HG03066 (cell line): Measurements from ENCODE around the gene KIAA0513.

Source experiments
- ATAC-seq: cut with Tn5 transposase; IDR thresholded peaks from one replicate; pipeline ENCODE4 v1.9.1; 2021; ENCODE audit warnings: low read depth; ENCODE audit not compliant: unreplicated experiment

KIAA0513 gene

DNA sequence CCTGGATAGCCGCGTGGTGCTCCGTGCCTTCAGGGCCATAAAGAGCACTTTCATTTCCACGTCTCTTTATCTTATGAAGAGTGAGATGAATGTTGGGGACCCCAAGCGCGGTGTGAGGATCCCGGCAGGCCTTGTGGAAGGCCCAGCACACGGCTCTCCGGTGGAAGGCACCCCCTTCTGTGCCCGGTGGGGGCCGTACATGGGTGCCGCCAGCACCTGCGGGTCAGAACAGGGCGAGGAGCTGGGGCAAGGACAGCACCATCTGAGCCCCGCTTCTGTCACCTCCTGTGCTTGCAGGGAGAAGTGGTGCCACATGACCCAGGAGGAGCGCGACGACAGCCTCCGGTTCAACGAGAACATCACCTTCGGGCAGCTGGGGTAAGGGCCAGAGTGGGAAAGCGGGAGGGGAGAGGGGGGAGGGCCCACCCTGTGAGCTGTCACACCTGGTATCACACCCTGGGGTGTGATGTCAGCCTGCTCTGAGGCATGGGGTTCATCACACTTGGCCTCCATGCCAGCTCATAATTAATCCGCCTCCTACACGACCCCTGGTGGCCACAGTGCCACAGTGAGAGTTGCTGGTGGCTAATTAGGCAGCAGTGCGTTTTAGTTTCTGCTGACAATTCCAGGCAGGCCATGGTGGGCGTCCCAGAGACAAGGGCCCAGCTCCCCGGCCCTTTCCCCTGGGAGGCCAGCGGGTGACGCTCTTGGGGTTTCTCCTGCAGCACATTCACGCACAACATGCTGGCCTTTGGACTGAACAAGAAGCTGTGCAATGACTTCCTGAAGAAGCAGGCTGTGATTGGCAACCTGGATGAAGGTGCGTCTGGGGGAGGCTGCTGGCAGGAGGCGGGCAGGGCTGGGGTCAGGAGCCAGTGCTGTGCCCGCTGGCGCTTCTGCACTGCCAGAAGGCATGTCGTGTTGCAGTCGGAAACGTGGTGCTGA is 59.0 kb downstream of the KIAA0513 start:
- ATAC-seq = no peak

DNA sequence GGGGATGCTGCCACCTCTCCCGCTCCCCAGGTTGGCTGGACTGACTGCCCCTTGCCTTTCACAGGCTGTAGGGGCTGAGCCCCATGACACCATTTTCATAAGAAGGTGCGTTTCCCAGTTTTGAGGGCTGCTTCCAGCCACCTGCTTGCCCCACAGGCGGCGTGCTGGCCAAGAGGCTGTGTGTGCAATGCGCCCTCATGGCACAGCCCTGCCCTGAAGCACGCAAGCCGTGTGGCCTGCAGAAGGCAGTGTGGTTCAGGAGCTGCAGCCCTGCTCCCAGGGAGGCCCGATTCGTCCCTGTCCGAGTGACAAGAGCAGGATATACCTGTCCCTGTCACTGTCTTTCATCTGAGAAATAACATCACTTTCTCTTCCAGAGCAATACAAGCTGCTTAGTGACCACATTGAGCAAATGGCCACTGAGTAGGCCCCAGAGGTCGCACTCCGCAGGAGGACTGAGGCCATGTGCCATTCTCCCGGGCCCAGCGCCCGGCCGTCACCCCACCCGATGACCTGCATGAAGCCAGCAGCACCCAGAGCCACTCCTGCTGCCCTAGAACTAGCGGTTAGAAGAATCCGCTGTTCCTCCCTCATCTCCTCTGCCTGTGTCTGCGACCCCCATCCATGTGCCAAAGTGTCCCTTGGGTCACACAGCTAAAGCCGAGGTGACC is 60.4 kb downstream of the KIAA0513 start:
- ATAC-seq = no peak

DNA sequence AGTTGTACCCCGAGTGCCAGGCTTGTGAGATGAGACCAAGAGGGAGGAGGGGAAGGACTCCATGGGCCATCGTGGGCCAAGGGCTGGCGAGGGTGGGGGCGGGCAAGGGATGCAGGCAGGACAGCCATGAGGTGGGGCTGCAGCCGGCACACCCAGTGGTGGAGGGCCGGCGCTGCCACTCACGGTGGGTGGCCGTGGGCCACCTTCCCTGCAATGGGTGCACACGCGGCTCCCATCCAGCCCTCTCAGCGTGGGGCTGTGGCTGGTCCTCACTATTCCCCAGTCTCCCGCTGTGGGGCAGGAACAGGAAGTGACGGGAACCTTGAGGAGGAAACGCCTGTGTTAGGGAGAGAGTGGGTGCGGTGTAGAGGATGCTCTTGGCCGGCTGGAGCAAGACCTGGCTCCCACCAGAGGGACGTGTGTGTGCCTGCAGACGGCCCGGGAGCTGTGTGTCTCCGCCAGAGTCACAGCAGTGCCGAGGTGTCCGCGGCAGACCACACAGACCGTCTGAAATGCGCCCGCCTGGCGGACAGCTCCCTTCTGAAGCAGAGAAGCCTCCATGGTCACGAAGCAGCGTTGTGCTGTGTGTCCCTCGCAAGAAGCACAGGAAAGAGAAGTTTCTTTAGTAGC is 61.1 kb downstream of the KIAA0513 start:
- ATAC-seq = no peak

DNA sequence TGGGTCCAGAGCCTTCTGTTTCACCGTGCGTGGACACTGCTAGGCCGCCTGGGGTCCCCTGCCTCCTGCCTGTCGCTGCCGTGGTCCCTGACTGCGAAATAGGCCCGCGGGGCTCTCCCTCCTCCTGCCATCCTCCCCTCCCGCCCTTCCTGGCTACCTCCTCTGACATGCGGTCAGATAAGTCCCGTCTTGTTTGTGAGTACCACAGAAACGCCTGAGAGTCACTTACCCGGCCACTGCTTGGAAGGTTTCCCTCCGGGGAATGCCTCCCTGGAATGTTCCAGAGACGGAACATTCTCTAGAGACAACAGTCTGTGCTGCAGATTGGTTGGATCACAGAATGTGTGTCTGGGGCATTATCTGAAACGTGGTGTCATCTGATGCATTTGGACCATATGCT is 61.9 kb downstream of the KIAA0513 start:
- ATAC-seq = no peak

DNA sequence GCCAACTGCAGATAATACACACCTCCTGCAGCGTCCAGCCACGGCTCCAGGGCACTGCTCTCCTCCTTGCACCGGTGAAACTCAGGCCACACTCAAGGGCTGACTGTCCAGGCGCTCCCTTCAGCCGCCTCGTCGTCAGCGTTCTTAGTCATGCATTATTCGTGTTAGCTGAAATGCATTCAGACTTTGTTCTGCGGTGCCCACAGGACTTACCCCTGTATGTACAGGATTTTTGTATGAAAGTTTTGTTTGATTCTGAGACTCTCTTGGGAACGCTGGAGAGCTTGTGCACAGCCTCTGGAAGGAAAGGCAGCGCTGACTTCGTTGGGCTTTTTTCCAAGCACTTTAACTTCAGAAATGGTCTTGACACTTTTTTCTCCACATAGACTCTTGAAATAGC is 62.6 kb downstream of the KIAA0513 start:
- no peak for ATAC-seq

DNA sequence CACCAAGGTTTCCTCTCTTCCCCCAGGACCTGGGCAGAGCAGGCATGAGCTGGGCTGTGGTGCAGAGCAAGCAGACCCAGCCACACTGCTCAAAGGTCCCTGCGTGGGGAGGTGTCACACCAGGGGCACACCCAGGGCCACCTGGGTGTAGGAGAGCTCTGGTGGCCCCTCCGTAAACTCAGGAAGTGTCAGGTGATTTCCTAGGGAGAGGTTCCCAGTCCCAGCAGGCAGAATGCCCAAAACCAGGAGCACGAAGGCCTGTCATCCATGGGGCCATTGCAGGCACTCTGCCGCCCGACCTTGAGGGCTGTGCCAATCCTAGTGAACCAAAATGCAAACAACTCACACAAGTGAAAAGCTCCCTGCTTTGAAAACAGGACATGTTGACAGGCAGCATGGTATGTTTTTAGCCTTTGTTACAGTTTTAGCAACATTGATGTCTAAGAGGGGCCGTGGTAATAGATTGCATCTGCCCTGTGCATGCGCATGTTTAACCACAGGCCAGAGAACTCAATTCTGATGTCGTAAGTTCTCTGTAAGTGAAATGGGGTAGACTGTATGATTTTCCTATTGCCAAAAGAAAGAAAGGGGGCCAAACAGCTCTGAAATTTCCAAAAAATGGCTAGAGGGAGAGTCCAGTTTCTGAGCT is 63.4 kb downstream of the KIAA0513 start:
- no peak for ATAC-seq

DNA sequence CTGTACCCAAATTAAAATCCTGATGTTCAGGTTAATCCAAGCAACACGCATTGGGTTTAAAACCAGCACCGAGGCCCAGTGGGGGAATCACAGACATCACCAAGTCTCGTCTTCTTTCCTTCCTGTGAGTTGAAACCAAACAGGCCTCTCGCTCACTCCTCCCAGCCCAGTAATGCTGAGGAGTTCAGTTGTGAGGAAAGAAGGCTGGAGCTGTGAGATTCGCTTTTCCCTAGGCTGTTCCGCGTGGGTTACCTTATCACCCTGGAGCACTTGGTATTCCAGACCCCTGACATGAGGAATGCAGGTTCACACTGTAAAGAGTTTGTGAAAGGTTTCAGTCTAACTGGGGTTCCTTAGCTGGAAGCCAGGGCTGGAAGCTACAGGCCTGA is 63.9 kb downstream of the KIAA0513 start:
- ATAC-seq = no peak

DNA sequence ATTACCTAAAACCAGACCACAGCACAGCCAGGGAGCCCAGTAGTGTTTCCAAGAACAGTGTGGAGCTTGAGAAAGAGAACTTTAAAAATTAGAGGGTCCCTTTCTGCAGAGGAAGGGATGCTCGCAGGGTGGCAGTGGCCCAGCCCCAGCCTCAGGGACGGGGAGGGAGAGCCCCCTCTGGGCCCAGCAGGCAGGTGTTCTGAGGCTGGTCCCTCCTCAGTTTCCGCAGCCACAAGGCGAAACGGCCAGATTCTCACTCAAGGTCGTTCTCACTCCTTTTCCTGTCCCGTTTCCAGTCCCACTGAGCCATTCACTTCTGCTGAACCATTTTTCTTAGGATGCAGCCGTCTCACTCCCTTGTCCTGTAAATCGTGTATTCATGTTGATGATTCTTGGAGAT is 64.7 kb downstream of the KIAA0513 start:
- ATAC-seq = no peak

DNA sequence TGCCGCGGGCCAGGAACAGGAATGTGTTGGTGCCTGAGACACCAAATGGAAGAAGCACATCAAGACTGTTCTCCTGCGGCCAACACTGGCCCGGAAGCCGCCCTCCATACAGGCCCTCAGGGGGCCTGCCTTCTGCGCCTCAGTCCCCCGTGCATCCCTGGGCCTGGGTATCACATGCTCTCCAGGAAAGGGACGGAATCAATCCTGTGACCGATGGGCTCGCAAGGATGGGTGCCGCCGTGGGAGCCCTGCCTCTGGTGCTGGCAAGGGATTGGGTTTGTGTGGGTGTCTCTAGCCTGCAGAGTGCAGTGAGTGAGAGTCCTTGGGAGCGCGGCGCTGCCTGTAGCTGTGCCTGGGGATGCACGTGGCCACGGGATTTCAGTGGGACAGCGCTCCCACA is 65.3 kb downstream of the KIAA0513 start:
- ATAC-seq = no peak

DNA sequence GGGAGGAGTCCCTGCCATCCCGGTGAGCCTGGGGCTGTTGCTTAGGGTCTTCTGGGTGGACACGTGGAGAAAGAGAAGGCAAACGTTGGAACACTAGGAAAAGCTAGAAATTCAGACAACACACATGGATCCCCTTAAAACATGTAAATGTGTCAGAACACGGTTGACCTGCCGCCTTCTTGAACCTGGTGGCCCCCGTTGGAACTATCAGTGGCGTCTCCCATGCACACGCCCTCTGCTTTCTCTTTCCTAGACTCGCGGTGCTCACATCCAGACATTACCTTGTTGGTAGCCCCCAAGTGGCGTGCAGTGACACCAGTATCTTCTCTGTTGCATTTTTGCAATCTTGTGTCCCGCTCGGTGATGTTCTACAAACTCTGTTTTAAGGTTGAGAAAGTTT is 66.1 kb downstream of the KIAA0513 start:
- no peak for ATAC-seq

DNA sequence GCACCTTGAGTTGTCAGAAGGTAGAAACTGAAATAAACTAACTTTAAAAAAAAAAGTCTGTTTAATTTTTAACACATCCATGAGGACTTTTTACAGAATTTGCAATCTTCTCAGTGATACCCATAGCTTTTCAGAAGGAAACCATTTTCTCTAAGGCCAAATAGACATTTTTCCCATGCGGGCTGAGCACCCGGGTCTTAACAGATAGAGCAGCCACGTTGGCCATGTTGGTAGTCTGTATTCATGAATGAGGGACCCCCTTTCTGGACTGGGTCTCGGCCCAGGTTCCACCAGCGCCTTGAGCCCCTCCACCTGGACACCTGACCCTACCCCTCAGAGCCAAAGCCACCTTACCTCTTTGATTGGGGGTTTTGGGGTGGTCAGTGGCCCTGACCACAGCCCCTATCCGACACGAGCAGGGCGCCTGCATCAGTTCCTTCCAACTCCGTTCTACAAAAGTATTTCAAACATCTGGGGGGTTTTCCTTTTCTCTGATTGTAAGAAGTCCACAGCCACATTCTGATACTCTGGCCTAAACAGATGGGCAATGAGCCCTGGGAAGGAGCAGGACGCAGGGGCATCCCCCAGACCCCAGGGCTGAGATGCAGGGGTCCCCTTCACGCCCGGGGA is 66.7 kb downstream of the KIAA0513 start:
- ATAC-seq = no peak

DNA sequence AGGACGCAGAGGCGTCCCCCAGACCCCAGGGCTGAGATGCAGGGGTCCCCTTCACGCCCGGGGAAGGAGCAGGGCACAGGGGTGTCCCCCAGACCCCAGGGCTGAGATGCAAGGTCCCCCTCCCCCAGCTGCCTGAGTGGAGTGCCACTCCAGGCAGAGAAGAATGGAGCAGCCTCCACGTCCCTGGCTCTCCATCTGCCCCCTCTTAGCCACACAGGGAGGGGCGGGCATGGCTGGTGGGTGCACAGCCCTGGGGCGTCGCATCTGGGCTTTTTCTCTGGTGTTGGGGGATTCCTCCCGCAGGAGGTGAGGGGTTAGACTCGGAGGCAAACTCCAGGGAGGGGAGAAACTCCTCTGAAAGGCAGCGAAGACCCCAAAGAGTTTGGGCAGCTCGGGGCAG is 67.2 kb downstream of the KIAA0513 start:
- ATAC-seq = no peak

DNA sequence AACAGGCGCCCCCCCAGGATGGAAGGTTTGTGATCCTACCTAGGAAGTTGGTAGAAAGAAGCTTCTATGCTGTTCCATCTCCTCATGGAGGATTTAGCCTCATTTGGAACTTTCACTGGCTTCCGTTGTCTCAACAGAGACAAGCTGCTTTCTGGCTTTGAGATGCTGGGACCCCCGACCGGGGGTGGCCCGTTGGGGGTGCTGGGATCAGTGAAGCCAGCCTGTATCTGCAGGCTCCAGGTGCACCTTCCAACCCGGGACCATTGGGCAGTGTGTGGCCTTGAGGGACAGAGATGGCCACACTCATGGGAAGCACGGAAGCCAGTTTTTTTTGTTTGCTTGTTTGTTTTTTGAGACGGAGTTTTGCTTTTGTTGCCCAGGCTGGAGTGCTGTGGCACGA is 69.3 kb downstream of the KIAA0513 start:
- no peak for ATAC-seq

DNA sequence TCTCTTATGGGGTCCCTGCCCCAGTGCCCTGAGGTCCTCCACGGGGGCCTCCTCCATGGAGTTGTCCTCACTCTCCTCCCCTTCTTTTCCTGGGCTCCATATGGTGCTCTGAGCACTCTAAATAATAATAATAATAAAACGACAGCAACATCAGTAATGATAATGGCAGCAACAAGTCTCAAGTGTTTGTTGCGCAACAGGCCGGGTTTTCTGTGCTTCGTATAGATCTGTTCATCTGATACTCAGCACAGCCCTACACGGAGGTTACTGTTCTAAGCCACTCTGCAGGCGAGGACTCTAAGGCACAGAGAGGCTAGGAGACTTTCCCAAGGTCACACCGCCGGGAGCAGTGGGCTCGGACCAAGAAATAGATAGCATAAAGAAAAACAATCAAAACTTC is 71.0 kb downstream of the KIAA0513 start:
- ATAC-seq = no peak

DNA sequence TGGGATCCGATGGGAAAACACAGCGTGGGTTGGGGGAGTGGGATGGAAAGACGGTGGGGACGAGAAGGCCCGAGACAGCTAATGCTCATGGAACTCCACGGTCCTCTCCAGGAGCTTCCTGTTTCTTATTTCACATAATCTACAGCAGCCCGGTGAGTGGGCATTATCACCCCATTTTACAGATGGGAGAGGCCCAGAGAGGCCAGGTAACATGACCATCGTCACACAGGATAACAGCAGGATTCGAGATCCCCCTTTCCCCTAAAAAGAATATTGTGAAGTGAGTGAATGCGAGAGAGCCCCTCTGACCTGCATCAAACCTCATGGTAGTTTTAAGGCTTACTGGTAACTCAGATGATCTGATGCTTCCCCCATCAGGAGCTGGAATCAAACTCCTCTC is 72.7 kb downstream of the KIAA0513 start:
- ATAC-seq = no peak

DNA sequence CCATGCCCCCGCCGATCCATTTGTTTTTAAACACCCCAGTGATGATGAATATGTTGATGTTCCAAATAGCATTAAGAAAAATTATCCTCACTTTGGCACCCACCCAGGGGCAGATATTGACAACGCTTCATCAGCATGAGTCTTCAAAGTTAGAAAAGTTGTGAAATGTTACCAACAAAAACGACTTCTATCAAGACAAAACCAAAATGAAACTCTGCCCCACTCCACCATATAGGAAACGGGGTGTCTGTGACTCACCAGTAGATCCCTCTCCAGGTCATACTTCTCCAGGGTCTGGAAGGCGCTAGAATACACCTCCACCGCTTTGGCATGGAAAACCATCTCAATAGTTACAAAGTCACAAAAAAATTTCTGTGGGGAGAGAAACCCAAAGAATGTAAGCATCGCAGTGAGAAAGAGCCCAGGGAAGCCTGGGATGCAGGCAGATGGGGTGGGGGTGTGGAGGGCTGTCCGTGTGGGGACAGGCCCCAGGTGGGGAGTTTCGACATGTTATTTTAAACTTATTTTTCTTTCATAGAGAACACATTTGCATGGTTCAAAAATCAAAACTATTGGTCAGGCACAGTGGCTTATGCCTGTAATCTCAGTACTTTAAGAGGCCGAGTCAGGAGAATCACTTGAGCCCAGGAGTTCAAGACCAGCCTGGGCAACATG is 74.5 kb downstream of the KIAA0513 start:
- ATAC-seq = no peak

DNA sequence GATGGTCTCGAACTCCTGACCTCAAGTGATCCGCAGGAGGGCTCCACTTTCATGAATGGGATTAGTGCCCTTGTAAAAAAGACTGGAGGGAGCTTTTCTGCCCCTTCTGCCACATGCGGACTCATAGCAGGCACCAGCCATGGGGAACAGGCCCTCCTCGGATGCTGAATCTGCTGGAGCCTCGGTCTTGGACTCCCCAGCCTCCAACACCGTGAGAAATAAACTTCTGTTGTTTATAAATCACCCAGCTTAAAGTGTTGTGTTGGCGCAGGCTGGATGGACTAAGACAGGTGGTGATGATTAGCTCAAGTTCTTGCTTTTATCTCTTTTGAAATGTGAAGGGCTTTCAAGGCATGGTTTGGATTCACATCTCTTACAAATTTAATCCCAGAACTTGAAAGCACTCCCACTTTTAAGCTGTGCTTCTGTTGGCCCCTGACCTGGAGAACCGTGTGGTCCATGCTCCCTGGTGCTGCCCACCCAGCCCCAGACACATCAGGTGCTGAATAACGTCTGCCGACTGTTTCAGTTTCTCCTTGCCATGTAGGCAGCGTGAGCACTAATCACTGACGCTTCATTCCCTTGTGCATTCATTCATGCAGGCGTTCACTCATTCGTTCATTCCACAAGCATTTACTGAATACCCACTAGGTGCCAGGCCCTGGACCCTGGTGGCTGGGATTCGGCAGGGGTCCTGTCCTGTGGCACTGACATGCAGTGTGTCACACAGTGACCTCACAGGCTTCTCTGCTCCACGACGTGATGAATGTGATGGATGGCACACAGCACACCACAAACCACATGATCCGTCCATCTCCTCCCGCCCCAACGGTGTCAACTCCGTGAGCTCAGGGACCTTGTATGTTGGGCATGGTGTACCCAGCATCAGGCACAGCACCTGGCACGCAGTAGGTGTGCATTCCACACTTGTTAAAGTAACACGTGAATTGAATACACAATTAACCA is 75.8 kb downstream of the KIAA0513 start:
- ATAC-seq = no peak

DNA sequence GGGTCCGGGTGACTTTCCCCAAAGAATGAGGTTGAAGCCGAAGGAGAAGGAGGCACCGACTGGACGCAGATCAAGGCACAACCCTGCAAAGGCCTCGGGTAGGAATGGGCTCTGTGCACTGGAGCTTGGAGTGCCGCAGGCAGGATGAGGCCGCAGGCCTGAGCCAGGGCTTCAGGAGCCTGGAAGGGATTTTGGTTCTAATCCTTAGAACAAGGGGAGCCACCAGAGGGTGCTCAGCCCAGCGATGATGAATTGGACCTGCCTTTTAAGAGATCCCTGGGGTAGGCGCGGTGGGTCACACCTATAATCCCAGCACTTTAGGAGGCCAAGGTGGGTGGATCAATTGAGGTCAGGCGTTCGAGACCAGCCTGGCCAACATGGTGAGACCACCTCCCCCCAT is 76.6 kb downstream of the KIAA0513 start:
- no peak for ATAC-seq

DNA sequence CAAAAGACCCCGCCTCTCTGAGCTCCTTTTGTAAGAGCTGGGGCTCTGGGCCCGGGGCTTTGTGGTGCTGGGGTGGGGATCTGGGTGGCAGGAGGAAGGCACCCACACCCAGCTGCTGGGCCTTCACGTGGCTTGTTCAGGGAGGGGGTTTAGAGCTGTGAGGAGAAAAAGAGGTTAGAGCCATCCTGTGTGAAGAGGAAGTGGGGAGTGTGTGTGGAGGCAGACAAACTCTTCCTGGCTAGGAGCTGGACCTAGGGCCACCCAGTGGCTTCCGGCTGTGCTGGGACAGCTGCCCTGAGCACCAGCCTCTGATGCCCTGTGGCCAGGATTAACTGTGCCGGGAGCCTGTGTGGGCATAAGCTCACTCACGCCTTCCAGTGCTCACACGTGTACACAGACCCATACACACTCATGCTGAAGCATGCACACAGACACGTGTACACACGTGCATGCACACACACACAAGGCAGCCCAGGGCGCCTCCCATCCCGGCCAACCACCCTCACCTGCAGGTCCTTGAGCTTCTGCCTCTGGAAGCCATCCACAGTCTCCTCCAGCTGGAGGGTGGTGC is 77.3 kb downstream of the KIAA0513 start:
- ATAC-seq = no peak
